GM12865 (cell line): ENCODE measurements around the gene CYFIP2.

Source experiments
- DNase-seq: peaks from one replicate; pipeline ENCODE4 v3.0.0; 2010; ENCODE audit warnings: low read depth
- H3K4me3 ChIP-seq: 2 replicates; pipeline ENCODE4 v1.5.1; 2011; ENCODE audit warnings: mild to moderate bottlenecking, low read depth, low read length, control low read depth
- TF ChIP-seq, protein P1 (sequence below): IDR thresholded peaks from 2 replicates; pipeline ENCODE4 v1.5.1; 2011; ENCODE audit warnings: low read length, control low read depth, low read depth, inconsistent platforms; ENCODE audit not compliant: insufficient read depth; ENCODE audit errors: missing control alignments

The CYFIP2 gene

GRCh38 chr5:157351802-157352092 is 85.8 kb downstream of the CYFIP2 start:
- DNase-seq = no peak
- H3K4me3 ChIP-seq = no peak overlapping the region
- TF ChIP-seq, protein P1, sequence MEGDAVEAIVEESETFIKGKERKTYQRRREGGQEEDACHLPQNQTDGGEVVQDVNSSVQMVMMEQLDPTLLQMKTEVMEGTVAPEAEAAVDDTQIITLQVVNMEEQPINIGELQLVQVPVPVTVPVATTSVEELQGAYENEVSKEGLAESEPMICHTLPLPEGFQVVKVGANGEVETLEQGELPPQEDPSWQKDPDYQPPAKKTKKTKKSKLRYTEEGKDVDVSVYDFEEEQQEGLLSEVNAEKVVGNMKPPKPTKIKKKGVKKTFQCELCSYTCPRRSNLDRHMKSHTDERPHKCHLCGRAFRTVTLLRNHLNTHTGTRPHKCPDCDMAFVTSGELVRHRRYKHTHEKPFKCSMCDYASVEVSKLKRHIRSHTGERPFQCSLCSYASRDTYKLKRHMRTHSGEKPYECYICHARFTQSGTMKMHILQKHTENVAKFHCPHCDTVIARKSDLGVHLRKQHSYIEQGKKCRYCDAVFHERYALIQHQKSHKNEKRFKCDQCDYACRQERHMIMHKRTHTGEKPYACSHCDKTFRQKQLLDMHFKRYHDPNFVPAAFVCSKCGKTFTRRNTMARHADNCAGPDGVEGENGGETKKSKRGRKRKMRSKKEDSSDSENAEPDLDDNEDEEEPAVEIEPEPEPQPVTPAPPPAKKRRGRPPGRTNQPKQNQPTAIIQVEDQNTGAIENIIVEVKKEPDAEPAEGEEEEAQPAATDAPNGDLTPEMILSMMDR = no peak

GRCh38 chr5:157352756-157353340 is 86.9 kb downstream of the CYFIP2 start:
- H3K4me3 ChIP-seq = no peak overlapping the region
- TF ChIP-seq, protein P1 = no peak
- no peak for DNase-seq

GRCh38 chr5:157354800-157355199 is 88.9 kb downstream of the CYFIP2 start:
- DNase-seq = no peak
- no peak overlapping the region for H3K4me3 ChIP-seq
- TF ChIP-seq, protein P1 = peak; percentile 14

GRCh38 chr5:157356576-157356975 is 90.7 kb downstream of the CYFIP2 start:
- DNase-seq = no peak
- no peak overlapping the region for H3K4me3 ChIP-seq
- TF ChIP-seq, protein P1 = no peak

GRCh38 chr5:157357823-157358222 is 91.9 kb downstream of the CYFIP2 start:
- no peak for DNase-seq

GRCh38 chr5:157358871-157359270 is 92.9 kb downstream of the CYFIP2 start:
- H3K4me3 ChIP-seq = no peak overlapping the region
- TF ChIP-seq, protein P1 = no peak
- DNase-seq = no peak

More at GRCh38 chr5:157357823-157358222, 91.9 kb downstream of the CYFIP2 start:
- TF ChIP-seq, protein P1 = no peak
- H3K4me3 ChIP-seq = no peak overlapping the region

- H3K4me3 ChIP-seq = no peak overlapping the region
- no peak for DNase-seq
- TF ChIP-seq, protein P1 = no peak
These were observed 93.6 kb downstream of the CYFIP2 start for GRCh38 chr5:157359356-157360055.
